HepG2 (cell line): ENCODE results near the gene PHACTR3. TPM values are rescaled to one million over a fixed set of nuclear protein-coding genes. Genes with fewer than 3 reads are reported as not detected.

Experiments
- ATAC-seq: fragments of 200-7000 bp; cut with Tn5 transposase; 3 replicates; pipeline ENCODE4 v1.9.1; 2020; ENCODE audit warnings: mild to moderate bottlenecking, moderate library complexity
- BruUV-seq: library from RNA; stranded (reverse); fragments of 400-500 nt; replicated peaks from 2 replicates; lab custom pipeline; 2021; lab: Mats Ljungman, UMichigan
- CTCF ChIA-PET: fragments of 300-600 bp; formaldehyde crosslinking; extraction: SDS; loops from one replicate; lab custom pipeline; 2021; ENCODE audit warnings: low total read pairs, inconsistent platforms, low intra/inter-chr PET ratio; lab: Yijun Ruan, JAX
- POLR2A ChIA-PET: fragments of 350-600 bp; sonication (Branson Sonifier 250); formaldehyde crosslinking; loops from one replicate; lab custom pipeline; 2020; ENCODE audit warnings: antibody characterized with exemption, inconsistent platforms; lab: Yijun Ruan, JAX
- DNase-seq: peaks from one replicate; pipeline ENCODE4 v3.0.0-alpha.2; 2015; ENCODE audit warnings: low spot score
- FAIRE-seq: peaks from 3 replicates; lab custom pipeline; 2011; peaks lifted over from hg19 to GRCh38; lab: Jason Lieb, UNC
- H2AFZ ChIP-seq: one replicate; pipeline ENCODE4 v1.6.1; 2011; ENCODE audit warnings: low read length, inconsistent platforms
- H3K27ac ChIP-seq: fragments of 300-600 bp; 3 replicates; pipeline ENCODE4 v1.8.0; 2011; ENCODE audit warnings: mixed run types, mild to moderate bottlenecking, mixed read lengths, low read length, inconsistent platforms; ENCODE audit not compliant: insufficient read depth; ENCODE audit errors: extremely low read length
- H3K27me3 ChIP-seq, 2 experiments: fragments of 200-600 bp in 1 of 2; 2 replicates in 1 of 2; 3 replicates in 1 of 2; pipeline versions ENCODE4 v1.6.0 to v1.8.0; 2011; ENCODE audit warnings: low read length in 2 of 2, mild to moderate bottlenecking in 2 of 2, moderate library complexity in 2 of 2, inconsistent platforms in 1 of 2; ENCODE audit not compliant: insufficient read depth in 2 of 2, control insufficient read depth in 1 of 2
- H3K36me3 ChIP-seq, 2 experiments: fragments of 200-600 bp in 1 of 2; replicated peaks in 1 of 2; 2 replicates in 1 of 2; 3 replicates in 1 of 2; pipeline versions ENCODE4 v1.5.1 to v1.8.0; 2011; ENCODE audit warnings: low read length in 2 of 2, inconsistent platforms in 1 of 2; ENCODE audit not compliant: insufficient read depth in 2 of 2, control insufficient read depth in 1 of 2
- H3K4me1 ChIP-seq: 2 replicates; pipeline ENCODE4 v1.5.1; 2012; ENCODE audit warnings: low read length, inconsistent platforms; ENCODE audit not compliant: insufficient read depth
- H3K4me2 ChIP-seq: 2 replicates; pipeline ENCODE4 v1.6.0; 2011; ENCODE audit warnings: low read depth, low read length, inconsistent platforms
- H3K4me3 ChIP-seq, 3 experiments: fragments of 200-600 bp in 1 of 3; sonication (generic), shearing (Covaris generic) in 1 of 3; replicated peaks in 1 of 3; 2 replicates each; pipeline ENCODE4 v1.5.1; 2011 to 2016; ENCODE audit warnings: low read length in 3 of 3, inconsistent platforms in 2 of 3, low read depth in 2 of 3, mild to moderate bottlenecking in 2 of 3, control low read depth in 1 of 3, mixed read lengths in 1 of 3; ENCODE audit not compliant: insufficient read depth in 1 of 3
- H3K79me2 ChIP-seq: one replicate; pipeline ENCODE4 v1.6.1; 2011; ENCODE audit warnings: low read length, inconsistent platforms; ENCODE audit not compliant: insufficient read depth
- H3K9ac ChIP-seq: 2 replicates; pipeline ENCODE4 v1.6.0; 2011; ENCODE audit warnings: mild to moderate bottlenecking, low read depth, low read length, inconsistent platforms; ENCODE audit not compliant: insufficient read depth
- H3K9me3 ChIP-seq: 2 replicates; pipeline ENCODE4 v1.5.1; 2012; ENCODE audit warnings: mild to moderate bottlenecking, low read length
- H4K20me1 ChIP-seq: 2 replicates; pipeline ENCODE4 v1.6.0; 2011; ENCODE audit warnings: inconsistent platforms, mild to moderate bottlenecking, low read length, moderate library complexity; ENCODE audit not compliant: insufficient read depth
- ATF3 ChIP-seq: sonication (generic); formaldehyde crosslinking; IDR thresholded peaks from 2 replicates; pipeline ENCODE4 v1.4.0; 2020; ENCODE audit warnings: missing genetic modification reagents
- ATF7-NPFF ChIP-seq: sonication (generic); formaldehyde crosslinking; IDR thresholded peaks from 2 replicates; pipeline ENCODE4 v1.8.1; 2023; ENCODE audit warnings: mild to moderate bottlenecking, low read depth, missing genetic modification reagents, moderate library complexity
- BRCA1 ChIP-seq: sonication (generic); formaldehyde crosslinking; IDR thresholded peaks from 2 replicates; pipeline ENCODE4 v1.4.0; 2020; ENCODE audit warnings: missing genetic modification reagents
- CHD2 ChIP-seq: IDR thresholded peaks from 2 replicates; pipeline ENCODE4 v1.6.1; 2011; ENCODE audit warnings: low read depth, low read length, improper control_type of control experiment
- EP300 ChIP-seq, 3 experiments: sonication (generic) in 1 of 3; formaldehyde crosslinking in 1 of 3; IDR thresholded peaks; 2 replicates each; pipeline versions ENCODE4 v1.5.1 to v1.6.1; 2011 to 2020; ENCODE audit warnings: low read depth in 2 of 3, low read length in 2 of 3, borderline replicate concordance in 1 of 3, improper control_type of control experiment in 1 of 3, mild to moderate bottlenecking in 1 of 3, missing genetic modification reagents in 1 of 3, moderate library complexity in 1 of 3
- FOSL1 ChIP-seq: sonication (generic); formaldehyde crosslinking; IDR thresholded peaks from 2 replicates; pipeline ENCODE4 v1.9.0; 2021; ENCODE audit warnings: missing genetic modification reagents, borderline replicate concordance
- GABPB1 ChIP-seq: IDR thresholded peaks from 2 replicates; pipeline ENCODE4 v1.6.1; 2016; ENCODE audit warnings: mild to moderate bottlenecking, missing genetic modification reagents, moderate library complexity, missing compliant biosample characterization
- HNRNPUL1 ChIP-seq: fragments of 200-400 bp; formaldehyde crosslinking; IDR thresholded peaks from 2 replicates; pipeline ENCODE4 v1.6.1; 2017; ENCODE audit warnings: low read depth, mild to moderate bottlenecking, low read length, moderate library complexity
- KMT2A ChIP-seq: sonication (generic); formaldehyde crosslinking; IDR thresholded peaks from 2 replicates; pipeline ENCODE4 v1.4.0; 2020; ENCODE audit warnings: missing genetic modification reagents
- NR0B2 ChIP-seq: sonication (generic); formaldehyde crosslinking; IDR thresholded peaks from 2 replicates; pipeline ENCODE4 v1.4.0; 2020; ENCODE audit warnings: mild to moderate bottlenecking, missing genetic modification reagents
- PHF21A ChIP-seq: sonication (generic); formaldehyde crosslinking; IDR thresholded peaks from 2 replicates; pipeline ENCODE4 v1.5.0; 2020; ENCODE audit warnings: mild to moderate bottlenecking, missing genetic modification reagents
- RCOR2 ChIP-seq: IDR thresholded peaks from 2 replicates; pipeline ENCODE4 v1.6.1; 2016; ENCODE audit warnings: missing biosample characterization, missing genetic modification reagents
- SP140L ChIP-seq: sonication (generic); formaldehyde crosslinking; IDR thresholded peaks from 2 replicates; pipeline ENCODE4 v1.4.0; 2020; ENCODE audit warnings: missing genetic modification reagents, borderline replicate concordance
- TEF ChIP-seq: sonication (generic); formaldehyde crosslinking; IDR thresholded peaks from 2 replicates; pipeline ENCODE4 v1.5.0; 2020; ENCODE audit warnings: missing genetic modification reagents
- ZFP36L2 ChIP-seq: sonication (generic); formaldehyde crosslinking; IDR thresholded peaks from 2 replicates; pipeline ENCODE4 v1.4.0; 2020; ENCODE audit warnings: missing genetic modification reagents
- ZNF124 ChIP-seq: sonication (generic); formaldehyde crosslinking; IDR thresholded peaks from 2 replicates; pipeline ENCODE4 v1.4.0; 2020; ENCODE audit warnings: missing genetic modification reagents
- ZNF713 ChIP-seq: sonication (generic); formaldehyde crosslinking; IDR thresholded peaks from 2 replicates; pipeline ENCODE4 v1.4.0; 2020; ENCODE audit warnings: mild to moderate bottlenecking, missing genetic modification reagents
- ZNF800 ChIP-seq: sonication (generic); formaldehyde crosslinking; IDR thresholded peaks from 2 replicates; pipeline ENCODE4 v1.4.0; 2020; ENCODE audit warnings: missing genetic modification reagents
- WGBS: methylation state at CpG from one replicate; pipeline ENCODE4 v1.1.6; 2017; ENCODE audit warnings: low lambda C conversion rate; 5-methylcytosine and 5-hydroxymethylcytosine counted together
- in situ Hi-C: cut with HindIII; loops from 2 replicates; pipeline ENCODE4 v1.10.0; 2017; ENCODE audit warnings: low pct_unique_long_range_greater_than_20kb; ENCODE audit not compliant: extremely low pct_ligation_motif_present
- intact Hi-C: fragments of 100-400 bp; cut with micrococcal nuclease; formaldehyde crosslinking; loops from one replicate; pipeline ENCODE4 v1.10.0; 2022; ENCODE audit not compliant: unreplicated experiment
- polyA plus RNA-seq, 8 experiments: library from polyadenylated mRNA; depleted of rRNA in 3 of 8; stranded (reverse) in 7 of 8; unstranded in 1 of 8; fragments of >200 nt; fragmentation: Illumina TruSeq in 4 of 8; extraction: Trizol in 4 of 8; gene quantifications; 2 replicates each; pipeline versions ENCODE4 v1.2.1 to v1.2.3, GENCODE V29; 2011 to 2016; ENCODE audit warnings: low read depth in 4 of 8, missing spikeins in 1 of 8, mixed read lengths in 1 of 8; ENCODE audit not compliant: insufficient read depth in 1 of 8
- total RNA-seq, 5 experiments: library from RNA; depleted of rRNA; stranded (reverse); fragments of >200 nt; fragmentation: Illumina TruSeq; extraction: Trizol; gene quantifications; 2 replicates each; pipeline ENCODE4 v1.2.3, GENCODE V29; 2016; ENCODE audit warnings: low read depth in 1 of 5

The PHACTR3 gene
- total and polyA plus RNA-seq, 2 of the 13 experiments (the other 11 are each of a cell fraction or from before 2014, with no cell fraction given): not detected

- no peaks in the 10 kb centered on the region for H3K27me3 ChIP-seq
- ChIA-PET CTCF (no interaction called here), POLR2A (no interaction called here)
- no peaks in the 10 kb centered on the region for H3K4me1 ChIP-seq
- H3K79me2 ChIP-seq: no peaks in the 10 kb centered on the region
- H4K20me1 ChIP-seq: no peaks in the 10 kb centered on the region
- in situ Hi-C loops (no loop called here), intact Hi-C loops (no loop called here)
- no peak for FAIRE-seq
- ATAC-seq: no peak
- H3K4me3 ChIP-seq: no peak overlapping the region
- H3K27ac ChIP-seq: no peak overlapping the region
- TF ChIP-seq PHF21A (CRISPR knock-in tag) (no peak), SP140L (CRISPR knock-in tag) (no peak), EP300 (IDR thresholded peaks at IDR 0.05; ENCODE audit: low read depth in 2 of 2, low read length in 2 of 2) (no peak), EP300 (CRISPR knock-in tag; IDR thresholded peaks at IDR 0.05; ENCODE audit: borderline replicate concordance) (no peak), FOSL1 (CRISPR knock-in tag) (no peak), ZFP36L2 (CRISPR knock-in tag) (no peak), ATF3 (CRISPR knock-in tag) (no peak), ATF7-NPFF (CRISPR knock-in tag) (no peak), GABPB1 (CRISPR knock-in tag) (no peak), ZNF124 (CRISPR knock-in tag) (no peak), CHD2 (no peak), BRCA1 (CRISPR knock-in tag) (no peak), ZNF800 (no peak), RCOR2 (CRISPR knock-in tag) (no peak), KMT2A (CRISPR knock-in tag) (no peak), ZNF713 (no peak), TEF (CRISPR knock-in tag) (no peak), NR0B2 (CRISPR knock-in tag) (no peak), HNRNPUL1 (no peak)
- no peak overlapping the region for H2AFZ ChIP-seq
- no peaks in the 10 kb centered on the region for H3K9me3 ChIP-seq
- no peak overlapping the region for H3K9ac ChIP-seq
- no TSS peak for BruUV-seq
- no peaks in the 10 kb centered on the region for H3K36me3 ChIP-seq
- 8% methylated on average over 3 of the region's 3 CpGs for WGBS
- no peak for DNase-seq
- H3K4me2 ChIP-seq: no peak overlapping the region
These were observed 280.2 kb downstream of the PHACTR3 start for GRCh38 chr20:59884494-59884893.
